HepG2 (cell line): ENCODE data around the gene TBC1D22A. TPM values are rescaled to one million over a fixed set of nuclear protein-coding genes. Genes with fewer than 3 reads are reported as not detected.

Experiments
- CHD2 ChIP-seq: IDR thresholded peaks from 2 replicates; pipeline ENCODE4 v1.6.1; 2011; ENCODE audit warnings: low read depth, low read length, improper control_type of control experiment
- FOSL2 ChIP-seq: sonication (generic); formaldehyde crosslinking; IDR thresholded peaks from 2 replicates; pipeline ENCODE4 v1.4.0; 2020; ENCODE audit warnings: missing genetic modification reagents
- FOXP1 ChIP-seq, 2 experiments: fragments of 450-650 bp in 1 of 2; IDR thresholded peaks; 2 replicates each; pipeline ENCODE4 v1.6.1; 2017 to 2018; ENCODE audit warnings: antibody characterized with exemption in 1 of 2
- PAXIP1 ChIP-seq: sonication (generic); formaldehyde crosslinking; conservative IDR thresholded peaks from 2 replicates; pipeline ENCODE4 v1.4.0; 2020; ENCODE audit warnings: mild to moderate bottlenecking, missing genetic modification reagents, moderate library complexity
- TIGD3 ChIP-seq: sonication (generic); formaldehyde crosslinking; IDR thresholded peaks from 2 replicates; pipeline ENCODE4 v1.5.1; 2020; ENCODE audit warnings: mild to moderate bottlenecking, missing genetic modification reagents, borderline replicate concordance
- TOPORS ChIP-seq: sonication (generic); formaldehyde crosslinking; IDR thresholded peaks from 2 replicates; pipeline ENCODE4 v1.8.0; 2023; ENCODE audit warnings: mild to moderate bottlenecking, missing genetic modification reagents
- ZBTB33 ChIP-seq: sonication (generic); formaldehyde crosslinking; IDR thresholded peaks from 2 replicates; pipeline ENCODE4 v1.4.0; 2020; ENCODE audit warnings: missing genetic modification reagents
- ZBTB40 ChIP-seq, 2 experiments: fragments of 450-650 bp in 1 of 2; sonication (generic) in 1 of 2; formaldehyde crosslinking in 1 of 2; IDR thresholded peaks; 2 replicates each; pipeline versions ENCODE4 v1.6.1 to v1.8.0; 2016 to 2022; ENCODE audit warnings: antibody characterized with exemption in 1 of 2, mild to moderate bottlenecking in 1 of 2, missing genetic modification reagents in 1 of 2
- ZBTB8A ChIP-seq: sonication (generic); formaldehyde crosslinking; IDR thresholded peaks from 2 replicates; pipeline ENCODE4 v1.4.0; 2020; ENCODE audit warnings: mild to moderate bottlenecking, low read depth, missing genetic modification reagents, borderline replicate concordance
- ZNF20 ChIP-seq: sonication (generic); formaldehyde crosslinking; IDR thresholded peaks from 2 replicates; pipeline ENCODE4 v1.4.0; 2020; ENCODE audit warnings: mild to moderate bottlenecking, moderate library complexity, missing genetic modification reagents
- ZNF724P ChIP-seq: sonication (generic); formaldehyde crosslinking; IDR thresholded peaks from 2 replicates; pipeline ENCODE4 v1.8.0; 2022; ENCODE audit warnings: missing genetic modification reagents, borderline replicate concordance
- polyA plus RNA-seq, 8 experiments: library from polyadenylated mRNA; depleted of rRNA in 3 of 8; stranded (reverse) in 7 of 8; unstranded in 1 of 8; fragments of >200 nt; fragmentation: Illumina TruSeq in 4 of 8; extraction: Trizol in 4 of 8; gene quantifications; 2 replicates each; pipeline versions ENCODE4 v1.2.1 to v1.2.3, GENCODE V29; 2011 to 2016; ENCODE audit warnings: low read depth in 4 of 8, missing spikeins in 1 of 8, mixed read lengths in 1 of 8; ENCODE audit not compliant: insufficient read depth in 1 of 8
- total RNA-seq, 5 experiments: library from RNA; depleted of rRNA; stranded (reverse); fragments of >200 nt; fragmentation: Illumina TruSeq; extraction: Trizol; gene quantifications; 2 replicates each; pipeline ENCODE4 v1.2.3, GENCODE V29; 2016; ENCODE audit warnings: low read depth in 1 of 5

The TBC1D22A gene
- total and polyA plus RNA-seq, 2 of the 13 experiments (the other 11 are each of a cell fraction or from before 2014, with no cell fraction given) = 17.3 to 18.0 TPM

- no peak for TF ChIP-seq PAXIP1 (CRISPR knock-in tag)
- no peak for TF ChIP-seq TOPORS (CRISPR knock-in tag)
- TF ChIP-seq ZBTB40 (IDR thresholded peaks at IDR 0.05) = 0 out of 2 replicates have a peak, but pooled peaks have one; percentile 27
- TF ChIP-seq ZBTB40 (CRISPR knock-in tag; IDR thresholded peaks at IDR 0.05) = no peak
- no peak for TF ChIP-seq TIGD3 (CRISPR knock-in tag)
- no peak for TF ChIP-seq FOSL2
- no peak for TF ChIP-seq ZBTB33 (CRISPR knock-in tag)
- TF ChIP-seq CHD2 = no peak
- no peak for TF ChIP-seq ZNF20 (CRISPR knock-in tag)
- TF ChIP-seq ZBTB8A (CRISPR knock-in tag) = no peak
- TF ChIP-seq ZNF724P (CRISPR knock-in tag) = no peak
- peak; percentile 59; the same call in 1 of the 2 replicates for TF ChIP-seq FOXP1 (IDR thresholded peaks at IDR 0.05)
- no peak for TF ChIP-seq FOXP1 (CRISPR knock-in tag; IDR thresholded peaks at IDR 0.05)
Measured at GRCh38 chr22:47009304-47010101, 247.1 kb downstream of the TBC1D22A start (continued).
